HG03060 (cell line): ENCODE data around the gene DIS3L.
"Not testable (repeated sequence)": the region's sequence is repeated elsewhere in the genome, so short reads cannot be mapped to it uniquely, and the experiment has no call there.

Experiments used
- ATAC-seq: cut with Tn5 transposase; IDR thresholded peaks from one replicate; pipeline ENCODE4 v1.9.1; 2021; ENCODE audit warnings: low read depth, moderate number of reproducible peaks; ENCODE audit not compliant: unreplicated experiment

The DIS3L gene

GRCh38 chr15:66276546-66276945, 16.8 kb upstream of the DIS3L start:
- no peak for ATAC-seq

DNA sequence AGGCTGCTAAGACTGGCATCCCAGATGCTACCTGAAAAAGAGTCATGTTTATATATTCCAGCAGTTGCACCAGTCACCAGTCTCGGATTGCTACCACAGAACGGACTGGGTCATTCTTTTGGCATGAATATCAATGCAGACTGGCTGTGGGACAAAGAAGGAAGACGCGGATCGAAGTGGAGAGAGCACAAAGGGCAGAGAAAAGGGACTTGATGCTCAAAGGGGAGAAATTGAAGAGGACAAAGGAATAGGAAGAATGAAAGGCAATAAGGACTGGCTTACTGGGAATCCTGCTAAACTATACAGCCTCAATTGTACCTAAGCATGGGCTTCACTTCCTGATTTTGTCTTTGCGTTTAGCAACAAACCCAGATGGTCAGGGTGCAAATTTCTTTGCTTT, 15.3 kb upstream of the DIS3L start:
- ATAC-seq, result no peak

DNA sequence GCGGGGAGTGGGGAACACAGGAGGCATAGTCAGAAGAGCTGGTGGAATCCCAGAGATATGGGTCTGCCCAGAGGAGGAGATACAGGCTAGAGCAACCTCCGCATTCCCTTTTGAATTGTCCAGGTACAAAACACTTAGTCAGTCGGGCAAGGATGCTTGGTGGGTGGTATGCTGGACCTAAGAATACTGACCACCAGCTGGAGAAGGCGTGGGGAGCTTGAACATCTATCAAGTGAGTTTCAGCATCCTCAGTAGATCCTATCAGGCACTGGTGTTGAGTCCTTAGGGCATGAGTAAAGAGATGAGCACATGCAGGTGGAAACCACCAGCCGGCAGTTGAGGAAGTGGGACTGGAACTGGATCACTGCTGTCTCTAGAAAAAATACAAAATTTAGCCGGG, 14.7 kb upstream of the DIS3L start:
- no peak for ATAC-seq

GRCh38 chr15:66284271-66284670, 9.1 kb upstream of the DIS3L start:
- no peak for ATAC-seq

DNA sequence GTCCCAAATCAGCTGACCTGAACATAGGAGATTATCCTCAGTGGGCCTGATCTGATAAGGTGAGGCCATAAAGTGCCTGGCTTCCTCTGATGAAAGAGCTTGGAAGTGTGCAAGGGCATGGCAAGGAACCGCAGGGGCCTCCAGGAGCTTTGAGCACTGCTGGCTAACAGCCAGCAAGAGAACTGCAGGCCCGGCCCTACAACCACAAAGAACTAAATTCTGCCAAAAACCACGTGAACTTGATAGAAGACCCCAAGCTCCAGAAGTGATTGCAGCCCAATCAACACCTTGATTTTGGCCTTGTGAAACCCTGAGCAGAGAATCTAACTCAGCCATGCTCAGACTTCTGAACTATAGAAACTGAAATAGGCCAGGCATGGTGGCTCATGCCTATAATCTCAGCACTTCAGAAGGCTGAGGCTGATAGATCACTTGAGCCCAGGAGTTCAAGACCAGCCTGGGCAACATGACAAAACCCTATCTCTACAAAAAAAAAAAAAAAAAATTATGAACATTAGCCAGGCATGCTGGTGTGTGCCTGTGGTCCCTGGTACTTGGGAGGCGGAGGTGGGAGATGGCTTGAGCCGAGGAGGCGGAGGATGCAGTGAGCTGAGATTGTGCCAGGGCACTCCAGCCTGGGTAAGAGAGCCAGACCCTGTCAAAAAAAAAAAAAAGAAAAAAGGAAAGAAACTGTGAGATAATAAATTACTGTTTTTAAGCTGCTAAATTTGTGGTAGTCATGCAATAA, 7.7 kb upstream of the DIS3L start:
- no peak for ATAC-seq

DNA sequence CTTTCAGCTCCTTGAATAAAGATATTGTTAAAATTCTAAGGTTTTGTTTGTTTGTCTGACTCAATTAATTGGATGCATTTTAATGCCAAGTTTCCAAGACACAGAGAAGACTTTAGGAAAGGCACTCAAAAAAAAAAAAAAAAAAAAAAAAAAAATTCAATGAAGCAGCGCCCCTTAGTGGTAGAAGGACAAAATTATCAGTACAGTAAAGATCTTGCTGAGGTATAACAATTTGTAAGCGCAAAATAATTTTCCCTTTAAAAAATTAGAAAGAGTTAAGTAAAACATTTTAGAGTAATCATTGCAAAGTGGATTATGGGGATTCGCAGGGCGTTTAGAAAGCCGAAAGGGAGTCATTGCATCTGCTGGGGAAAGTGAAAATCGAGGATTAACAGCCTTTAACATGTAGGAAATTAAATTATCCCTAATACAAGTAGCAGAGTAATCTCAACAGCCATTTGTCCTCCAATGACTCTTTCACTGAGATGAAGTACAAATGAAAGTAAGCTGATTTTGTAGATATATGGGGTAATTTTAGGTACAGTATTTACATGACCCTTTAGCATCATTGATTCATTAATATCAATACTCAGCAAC, 5.8 kb upstream of the DIS3L start:
- ATAC-seq, result no peak

GRCh38 chr15:66288093-66288492, 5.3 kb upstream of the DIS3L start:
- no peak for ATAC-seq

- ATAC-seq, result no peak
These were observed 4.7 kb upstream of the DIS3L start for GRCh38 chr15:66288551-66289185.

DNA sequence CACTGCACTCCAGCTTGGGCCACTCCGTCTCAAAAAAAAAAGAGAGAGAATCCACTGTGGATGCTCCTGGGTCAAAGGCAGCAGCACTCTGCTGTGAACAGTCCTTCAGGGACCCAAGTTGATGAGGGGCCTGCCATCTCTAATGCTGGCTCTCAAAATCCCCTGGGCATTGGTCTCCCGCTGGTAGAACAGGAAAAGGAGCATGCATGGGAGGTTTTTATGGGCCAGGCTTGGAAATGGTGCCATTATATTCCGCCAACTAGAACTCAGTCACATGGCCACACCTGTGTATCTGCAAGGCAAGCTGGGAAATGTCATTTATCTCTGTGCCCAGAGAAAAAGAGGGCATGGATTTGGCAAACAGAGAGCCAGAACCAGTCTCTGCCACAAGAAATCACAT, 3.4 kb upstream of the DIS3L start:
- ATAC-seq, result no peak

DNA sequence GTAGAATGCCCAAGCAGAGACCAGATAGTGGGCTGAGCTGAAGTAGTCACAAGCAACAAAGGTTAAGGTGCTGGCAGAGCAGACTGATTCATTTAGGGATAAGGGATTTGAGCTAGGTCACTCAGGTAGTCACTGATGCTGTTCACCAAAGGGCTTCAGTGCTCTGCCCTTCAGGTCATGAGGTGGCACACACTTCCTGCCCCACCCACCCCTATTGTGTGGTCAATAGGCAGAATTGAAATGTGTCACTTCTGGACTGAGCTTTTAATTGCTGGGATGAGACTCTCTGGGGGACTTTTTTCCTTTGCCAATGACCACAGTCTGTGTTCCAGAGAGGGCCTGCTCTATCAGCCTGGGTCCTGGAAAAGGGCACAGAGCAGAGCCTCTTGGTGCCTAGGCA, 2.9 kb upstream of the DIS3L start:
- ATAC-seq, result no peak

DNA sequence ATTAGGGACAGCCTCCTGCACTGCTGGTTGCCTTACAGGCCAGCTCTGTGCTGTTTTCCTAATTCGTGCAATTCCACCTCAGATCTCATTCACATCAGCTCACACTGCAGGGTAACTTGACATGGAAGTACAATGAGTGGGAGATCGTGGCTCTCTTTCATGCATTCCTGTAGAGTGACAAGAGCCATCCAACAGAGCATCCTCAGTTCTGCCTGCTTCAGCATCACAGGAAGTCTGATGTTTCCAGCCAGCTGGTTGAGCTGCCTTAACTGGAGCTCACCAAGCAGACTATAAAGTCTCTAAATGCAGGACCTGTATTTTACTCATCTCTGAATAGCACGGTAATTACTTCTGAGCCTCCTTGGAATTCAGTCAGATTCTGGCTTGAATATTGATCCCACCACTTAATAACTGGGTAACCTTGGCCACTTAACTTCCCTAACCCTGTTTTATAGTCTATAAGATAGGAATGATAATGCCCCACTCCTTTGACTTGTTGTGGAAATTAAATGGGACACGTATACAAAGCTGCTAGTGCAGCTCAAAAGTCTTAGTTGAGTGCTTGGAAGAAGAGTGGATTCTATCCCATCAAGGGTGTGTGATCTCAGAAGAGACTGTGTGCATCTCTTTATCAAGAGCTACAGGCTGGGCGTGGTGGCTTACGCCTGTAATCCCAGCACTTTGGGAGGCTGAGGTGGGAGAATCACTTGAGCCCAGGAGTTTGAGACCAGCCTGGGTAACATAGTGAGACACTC, 1.4 kb upstream of the DIS3L start:
- ATAC-seq, result no peak

- no peak for ATAC-seq
These were observed 573 bp upstream of the DIS3L start for GRCh38 chr15:66292571-66293418.

- ATAC-seq, result no peak
These were observed 976 bp downstream of the DIS3L start for GRCh38 chr15:66294157-66294931.

DNA sequence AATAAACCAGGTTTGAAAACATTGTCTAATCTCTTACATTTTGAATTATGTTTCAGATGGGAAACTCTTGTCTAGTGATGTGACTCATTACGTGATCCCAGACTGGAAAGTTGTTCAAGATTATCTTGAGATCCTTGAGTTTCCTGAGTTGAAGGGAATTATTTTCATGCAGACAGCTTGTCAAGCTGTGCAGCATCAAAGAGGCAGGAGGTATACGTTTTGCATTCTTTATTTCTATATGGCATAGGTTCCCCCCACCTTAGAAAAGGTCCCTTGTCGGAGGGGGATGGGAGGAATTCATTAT, 1.5 kb downstream of the DIS3L start:
- no peak for ATAC-seq

- ATAC-seq, result no peak
These were observed 2.8 kb downstream of the DIS3L start for GRCh38 chr15:66296186-66296585.

DNA sequence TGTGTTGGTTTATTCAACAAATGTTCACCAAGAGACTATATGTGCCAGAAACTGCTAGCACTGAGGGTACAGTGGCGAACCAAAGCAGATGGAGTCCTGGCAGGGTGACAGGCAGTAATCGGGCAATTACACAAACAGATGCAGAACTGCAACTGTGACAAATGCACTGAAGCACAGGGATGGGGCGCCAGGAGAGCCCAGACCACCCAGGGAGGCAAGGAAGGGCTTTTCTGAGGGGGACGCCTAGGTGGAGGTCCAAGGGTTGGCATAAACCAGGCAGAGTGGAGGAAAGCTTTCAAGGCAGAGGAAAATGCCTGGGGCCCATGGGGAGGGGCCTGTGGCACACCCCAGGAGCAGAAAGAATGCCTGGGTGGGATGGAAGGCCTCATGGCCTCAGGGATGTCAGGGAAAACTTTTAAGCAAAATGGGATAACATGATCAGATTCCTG, 5.5 kb downstream of the DIS3L start:
- ATAC-seq, result no peak

GRCh38 chr15:66302489-66303278, 9.3 kb downstream of the DIS3L start:
- no peak for ATAC-seq

GRCh38 chr15:66304425-66304824, 11.1 kb downstream of the DIS3L start:
- ATAC-seq, result not testable (repeated sequence)

DNA sequence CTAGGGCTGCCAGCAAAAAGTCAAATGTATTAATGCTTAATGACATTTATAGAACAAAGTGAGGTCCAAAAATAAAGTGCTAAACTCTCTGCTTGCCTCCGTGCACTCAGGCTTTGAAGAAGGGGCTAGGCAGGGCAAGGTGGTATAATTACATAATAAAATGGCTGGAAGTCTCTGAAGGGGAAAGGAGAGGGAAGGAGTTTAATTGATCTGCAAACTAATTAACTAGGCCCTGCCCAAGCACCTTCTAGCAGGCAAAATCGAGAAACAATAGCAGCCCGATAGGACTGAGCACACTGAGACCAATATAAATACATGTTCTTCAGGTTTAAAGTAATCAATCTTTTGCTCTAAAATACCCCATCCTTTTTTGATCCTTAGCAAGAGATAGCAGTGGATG, 13.0 kb downstream of the DIS3L start:
- ATAC-seq, result no peak
